ENCODE data around the gene MINDY4.

The MINDY4 gene

GRCh38 chr7:30934225-30934624 is 163.0 kb downstream of the MINDY4 start:
- DNase-seq (ENCODE audit: low read depth in 1 of 2, low spot score in 1 of 2): no peak
- Histone ChIP-seq H3K27ac (replicated peaks) (no peak overlapping the region), H3K27me3 (ENCODE audit: insufficient read depth, poor library complexity, severe bottlenecking) (peaks cover 6% of the 10 kb centered on the region), H3K4me3 (replicated peaks; ENCODE audit: insufficient read depth, low read length) (no peak overlapping the region)
- TF ChIP-seq, protein P1, sequence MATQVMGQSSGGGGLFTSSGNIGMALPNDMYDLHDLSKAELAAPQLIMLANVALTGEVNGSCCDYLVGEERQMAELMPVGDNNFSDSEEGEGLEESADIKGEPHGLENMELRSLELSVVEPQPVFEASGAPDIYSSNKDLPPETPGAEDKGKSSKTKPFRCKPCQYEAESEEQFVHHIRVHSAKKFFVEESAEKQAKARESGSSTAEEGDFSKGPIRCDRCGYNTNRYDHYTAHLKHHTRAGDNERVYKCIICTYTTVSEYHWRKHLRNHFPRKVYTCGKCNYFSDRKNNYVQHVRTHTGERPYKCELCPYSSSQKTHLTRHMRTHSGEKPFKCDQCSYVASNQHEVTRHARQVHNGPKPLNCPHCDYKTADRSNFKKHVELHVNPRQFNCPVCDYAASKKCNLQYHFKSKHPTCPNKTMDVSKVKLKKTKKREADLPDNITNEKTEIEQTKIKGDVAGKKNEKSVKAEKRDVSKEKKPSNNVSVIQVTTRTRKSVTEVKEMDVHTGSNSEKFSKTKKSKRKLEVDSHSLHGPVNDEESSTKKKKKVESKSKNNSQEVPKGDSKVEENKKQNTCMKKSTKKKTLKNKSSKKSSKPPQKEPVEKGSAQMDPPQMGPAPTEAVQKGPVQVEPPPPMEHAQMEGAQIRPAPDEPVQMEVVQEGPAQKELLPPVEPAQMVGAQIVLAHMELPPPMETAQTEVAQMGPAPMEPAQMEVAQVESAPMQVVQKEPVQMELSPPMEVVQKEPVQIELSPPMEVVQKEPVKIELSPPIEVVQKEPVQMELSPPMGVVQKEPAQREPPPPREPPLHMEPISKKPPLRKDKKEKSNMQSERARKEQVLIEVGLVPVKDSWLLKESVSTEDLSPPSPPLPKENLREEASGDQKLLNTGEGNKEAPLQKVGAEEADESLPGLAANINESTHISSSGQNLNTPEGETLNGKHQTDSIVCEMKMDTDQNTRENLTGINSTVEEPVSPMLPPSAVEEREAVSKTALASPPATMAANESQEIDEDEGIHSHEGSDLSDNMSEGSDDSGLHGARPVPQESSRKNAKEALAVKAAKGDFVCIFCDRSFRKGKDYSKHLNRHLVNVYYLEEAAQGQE (IDR thresholded peaks at IDR 0.05; ENCODE audit: insufficient replicate concordance, low read depth): no peak
- no peak for TF ChIP-seq POLR2AphosphoS5 (IDR thresholded peaks at IDR 0.05; ENCODE audit: low read depth)
- TF ChIP-seq CTCF (IDR thresholded peaks at IDR 0.05; ENCODE audit: insufficient read depth, low read length): no peak
- no peak for TF ChIP-seq SPI1 (IDR thresholded peaks at IDR 0.05; ENCODE audit: borderline replicate concordance, low read depth)
- no peak for TF ChIP-seq GABPA (IDR thresholded peaks at IDR 0.05; ENCODE audit: low read depth)

- no peak overlapping the region for H3K27ac ChIP-seq (replicated peaks)
- peaks cover 6% of the 10 kb centered on the region for H3K27me3 ChIP-seq (ENCODE audit: insufficient read depth, poor library complexity, severe bottlenecking)
- no peak overlapping the region for H3K4me3 ChIP-seq (replicated peaks; ENCODE audit: insufficient read depth, low read length)
- DNase-seq (ENCODE audit: low read depth in 1 of 2, low spot score in 1 of 2): no peak
- no peak for TF ChIP-seq GABPA (IDR thresholded peaks at IDR 0.05; ENCODE audit: low read depth)
- TF ChIP-seq, protein P1 (IDR thresholded peaks at IDR 0.05; ENCODE audit: insufficient replicate concordance, low read depth): no peak
- no peak for TF ChIP-seq CTCF (IDR thresholded peaks at IDR 0.05; ENCODE audit: insufficient read depth, low read length)
- TF ChIP-seq POLR2AphosphoS5 (IDR thresholded peaks at IDR 0.05; ENCODE audit: low read depth): no peak
- no peak for TF ChIP-seq SPI1 (IDR thresholded peaks at IDR 0.05; ENCODE audit: borderline replicate concordance, low read depth)
These were observed 163.7 kb downstream of the MINDY4 start for GRCh38 chr7:30934732-30935568.

DNA sequence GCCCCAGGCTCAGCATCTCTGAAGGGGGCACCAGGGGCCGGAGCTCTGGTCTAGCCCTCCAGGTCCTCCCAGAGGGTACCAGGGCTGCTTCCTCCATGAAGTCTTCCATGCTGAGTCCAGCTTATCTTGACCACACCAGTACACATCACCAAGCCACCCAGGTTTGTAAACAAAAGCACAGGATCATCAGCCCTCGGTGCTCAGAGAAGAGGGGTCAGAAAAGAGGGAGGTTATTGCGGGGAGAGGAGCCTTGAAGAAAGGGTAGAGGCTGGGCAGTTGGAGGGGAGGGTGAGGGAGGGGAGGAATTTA is 164.3 kb downstream of the MINDY4 start:
- DNase-seq (ENCODE audit: low read depth in 1 of 2, low spot score in 1 of 2): no peak
- TF ChIP-seq, protein P1 (IDR thresholded peaks at IDR 0.05; ENCODE audit: insufficient replicate concordance, low read depth): no peak
- no peak for TF ChIP-seq GABPA (IDR thresholded peaks at IDR 0.05; ENCODE audit: low read depth)
- TF ChIP-seq POLR2AphosphoS5 (IDR thresholded peaks at IDR 0.05; ENCODE audit: low read depth): no peak
- no peak for TF ChIP-seq SPI1 (IDR thresholded peaks at IDR 0.05; ENCODE audit: borderline replicate concordance, low read depth)
- no peak for TF ChIP-seq CTCF (IDR thresholded peaks at IDR 0.05; ENCODE audit: insufficient read depth, low read length)
- Histone ChIP-seq H3K27me3 (ENCODE audit: insufficient read depth, poor library complexity, severe bottlenecking) (peaks cover 6% of the 10 kb centered on the region), H3K27ac (replicated peaks) (no peak overlapping the region), H3K4me3 (replicated peaks; ENCODE audit: insufficient read depth, low read length) (no peak overlapping the region)

Data from HL-60 (cell line).